GM06990 (cell line): ENCODE measurements around the gene SMIM38.

ENCODE experiments used
- DNase-seq: peaks from one replicate; pipeline ENCODE4 v3.0.0-alpha.2; 2011; ENCODE audit not compliant: insufficient read length; ENCODE audit errors: extremely low read depth
- H3K27me3 ChIP-seq: replicated peaks from 2 replicates; pipeline ENCODE4 v1.6.0; 2011; ENCODE audit warnings: low read length; ENCODE audit not compliant: control insufficient read depth, insufficient read depth
- H3K36me3 ChIP-seq: 2 replicates; pipeline ENCODE4 v1.5.1; 2011; ENCODE audit warnings: low read length; ENCODE audit not compliant: control insufficient read depth, insufficient read depth
- H3K4me3 ChIP-seq: replicated peaks from 2 replicates; pipeline ENCODE4 v1.5.1; 2011; ENCODE audit warnings: low read depth, mild to moderate bottlenecking, control low read depth, low read length
- CTCF ChIP-seq: IDR thresholded peaks from 2 replicates; pipeline ENCODE4 v1.5.1; 2011; ENCODE audit warnings: low read length, control low read depth, mild to moderate bottlenecking, inconsistent platforms; ENCODE audit not compliant: insufficient read depth, poor library complexity, severe bottlenecking

The SMIM38 gene

GRCh38 chr11:69203381-69203780, 47.6 kb downstream of the SMIM38 start:
- no peak for DNase-seq
- no peaks in the 10 kb centered on the region for H3K36me3 ChIP-seq
- no peak for TF ChIP-seq CTCF

GRCh38 chr11:69203901-69204245, 48.1 kb downstream of the SMIM38 start:
- Histone ChIP-seq H3K36me3 (no peaks in the 10 kb centered on the region), H3K27me3 (no peaks in the 10 kb centered on the region), H3K4me3 (no peak overlapping the region)
- no peak for TF ChIP-seq CTCF
- no peak for DNase-seq

More at GRCh38 chr11:69203381-69203780, 47.6 kb downstream of the SMIM38 start:
- Histone ChIP-seq H3K4me3 (no peak overlapping the region), H3K27me3 (no peaks in the 10 kb centered on the region)

- H3K4me3 ChIP-seq, result no peak overlapping the region
- H3K36me3 ChIP-seq, result no peaks in the 10 kb centered on the region
- no peaks in the 10 kb centered on the region for H3K27me3 ChIP-seq
- no peak for DNase-seq
- no peak for TF ChIP-seq CTCF
Observed at GRCh38 chr11:69204246-69204940, 48.7 kb downstream of the SMIM38 start.

GRCh38 chr11:69204941-69205742, 49.4 kb downstream of the SMIM38 start:
- H3K36me3 ChIP-seq, result no peaks in the 10 kb centered on the region
- no peaks in the 10 kb centered on the region for H3K27me3 ChIP-seq
- TF ChIP-seq CTCF, result no peak
- no peak for DNase-seq
- no peak overlapping the region for H3K4me3 ChIP-seq
